HepG2 (cell line): ENCODE data around the gene ACP7. TPM values are rescaled to one million over a fixed set of nuclear protein-coding genes. Genes with fewer than 3 reads are reported as not detected.

Source experiments
- BCL6 ChIP-seq: IDR thresholded peaks from 2 replicates; pipeline ENCODE4 v1.6.1; 2016; ENCODE audit warnings: missing genetic modification reagents, missing compliant biosample characterization
- ESRRA ChIP-seq: sonication (generic); formaldehyde crosslinking; IDR thresholded peaks from 2 replicates; pipeline ENCODE4 v1.5.1; 2020; ENCODE audit warnings: mild to moderate bottlenecking, low read depth, missing genetic modification reagents
- FOXC1 ChIP-seq: sonication (generic); formaldehyde crosslinking; IDR thresholded peaks from 2 replicates; pipeline ENCODE4 v1.8.0; 2022; ENCODE audit warnings: mild to moderate bottlenecking, missing genetic modification reagents, borderline replicate concordance
- KAT8 ChIP-seq: IDR thresholded peaks from 2 replicates; pipeline ENCODE4 v1.6.1; 2016; ENCODE audit warnings: missing genetic modification reagents, missing compliant biosample characterization
- KDM6A ChIP-seq: IDR thresholded peaks from 2 replicates; pipeline ENCODE4 v1.6.1; 2016; ENCODE audit warnings: low read depth
- MBNL3 ChIP-seq: fragments of 250-450 bp; sonication (Bioruptor Pico); conservative IDR thresholded peaks from 2 replicates; pipeline ENCODE4 v1.8.0; 2022; ENCODE audit warnings: mild to moderate bottlenecking, inconsistent platforms
- NCOA1 ChIP-seq: sonication (generic); formaldehyde crosslinking; IDR thresholded peaks from 2 replicates; pipeline ENCODE4 v1.9.0; 2021; ENCODE audit warnings: missing genetic modification reagents
- NR2F1 ChIP-seq, 2 experiments: fragments of 450-650 bp in 1 of 2; formaldehyde crosslinking in 1 of 2; IDR thresholded peaks; 2 replicates each; pipeline versions ENCODE4 v1.5.0 to v1.6.1; 2016 to 2020; ENCODE audit warnings: mild to moderate bottlenecking in 1 of 2, missing compliant biosample characterization in 1 of 2, missing genetic modification reagents in 1 of 2, moderate library complexity in 1 of 2
- SAP130 ChIP-seq: IDR thresholded peaks from 2 replicates; pipeline ENCODE4 v1.6.1; 2016; ENCODE audit warnings: low read depth
- SOX13 ChIP-seq, 3 experiments: fragments of 450-650 bp in 1 of 3; sonication (generic) in 1 of 3; formaldehyde crosslinking in 1 of 3; IDR thresholded peaks in 2 of 3; conservative IDR thresholded peaks in 1 of 3; 2 replicates each; pipeline versions ENCODE4 v1.5.0 to v1.6.1; 2016 to 2020; ENCODE audit warnings: antibody characterized with exemption in 1 of 3, mild to moderate bottlenecking in 1 of 3, missing compliant biosample characterization in 1 of 3, missing genetic modification reagents in 1 of 3, moderate library complexity in 1 of 3
- SPEN ChIP-seq: sonication (generic); formaldehyde crosslinking; IDR thresholded peaks from 2 replicates; pipeline ENCODE4 v1.5.1; 2020; ENCODE audit warnings: low read depth, mild to moderate bottlenecking, missing genetic modification reagents
- THYN1 ChIP-seq: sonication (generic); formaldehyde crosslinking; IDR thresholded peaks from 2 replicates; pipeline ENCODE4 v1.8.1; 2023; ENCODE audit warnings: low read depth, mild to moderate bottlenecking, moderate library complexity, missing genetic modification reagents, borderline replicate concordance
- ZFP90 ChIP-seq: sonication (generic); formaldehyde crosslinking; IDR thresholded peaks from 2 replicates; pipeline ENCODE4 v1.8.0; 2022; ENCODE audit warnings: missing genetic modification reagents, mild to moderate bottlenecking, inconsistent platforms, borderline replicate concordance
- ZFX ChIP-seq: sonication (generic); formaldehyde crosslinking; IDR thresholded peaks from 2 replicates; pipeline ENCODE4 v1.4.0; 2020; ENCODE audit warnings: mild to moderate bottlenecking, low read depth, missing genetic modification reagents, moderate library complexity
- ZMAT3 ChIP-seq: sonication (generic); formaldehyde crosslinking; conservative IDR thresholded peaks from 2 replicates; pipeline ENCODE4 v1.7.0; 2021; ENCODE audit warnings: missing genetic modification reagents
- ZMYM3 ChIP-seq: sonication (generic); formaldehyde crosslinking; IDR thresholded peaks from 2 replicates; pipeline ENCODE4 v1.5.1; 2020; ENCODE audit warnings: mild to moderate bottlenecking, missing genetic modification reagents
- ZNF7 ChIP-seq: IDR thresholded peaks from 2 replicates; pipeline ENCODE4 v1.6.1; 2016; ENCODE audit warnings: missing biosample characterization, missing genetic modification reagents
- ZNF788 ChIP-seq: sonication (generic); formaldehyde crosslinking; IDR thresholded peaks from 2 replicates; pipeline ENCODE4 v1.5.0; 2020; ENCODE audit warnings: mild to moderate bottlenecking, missing genetic modification reagents, borderline replicate concordance
- ZSCAN29 ChIP-seq: sonication (generic); formaldehyde crosslinking; conservative IDR thresholded peaks from 2 replicates; pipeline ENCODE4 v1.4.0; 2020; ENCODE audit warnings: mild to moderate bottlenecking, missing genetic modification reagents
- polyA plus RNA-seq, 8 experiments: library from polyadenylated mRNA; depleted of rRNA in 3 of 8; stranded (reverse) in 7 of 8; unstranded in 1 of 8; fragments of >200 nt; fragmentation: Illumina TruSeq in 4 of 8; extraction: Trizol in 4 of 8; gene quantifications; 2 replicates each; pipeline versions ENCODE4 v1.2.1 to v1.2.3, GENCODE V29; 2011 to 2016; ENCODE audit warnings: low read depth in 4 of 8, missing spikeins in 1 of 8, mixed read lengths in 1 of 8; ENCODE audit not compliant: insufficient read depth in 1 of 8
- total RNA-seq, 5 experiments: library from RNA; depleted of rRNA; stranded (reverse); fragments of >200 nt; fragmentation: Illumina TruSeq; extraction: Trizol; gene quantifications; 2 replicates each; pipeline ENCODE4 v1.2.3, GENCODE V29; 2016; ENCODE audit warnings: low read depth in 1 of 5
- TF ChIP-seq, protein P1 (sequence below): IDR thresholded peaks from 2 replicates; pipeline ENCODE4 v1.6.1; 2016; ENCODE audit warnings: low read depth, missing genetic modification reagents, missing compliant biosample characterization
- TF ChIP-seq, protein P2 (sequence below): IDR thresholded peaks from 2 replicates; pipeline ENCODE4 v1.6.1; 2012; ENCODE audit warnings: inconsistent platforms
- TF ChIP-seq, protein P3 (sequence below): sonication (generic); formaldehyde crosslinking; IDR thresholded peaks from 2 replicates; pipeline ENCODE4 v1.4.0; 2020; ENCODE audit warnings: missing genetic modification reagents

ACP7 gene
- total and polyA plus RNA-seq, 2 of the 13 experiments (the other 11 are each of a cell fraction or from before 2014, with no cell fraction given), result not detected

DNA sequence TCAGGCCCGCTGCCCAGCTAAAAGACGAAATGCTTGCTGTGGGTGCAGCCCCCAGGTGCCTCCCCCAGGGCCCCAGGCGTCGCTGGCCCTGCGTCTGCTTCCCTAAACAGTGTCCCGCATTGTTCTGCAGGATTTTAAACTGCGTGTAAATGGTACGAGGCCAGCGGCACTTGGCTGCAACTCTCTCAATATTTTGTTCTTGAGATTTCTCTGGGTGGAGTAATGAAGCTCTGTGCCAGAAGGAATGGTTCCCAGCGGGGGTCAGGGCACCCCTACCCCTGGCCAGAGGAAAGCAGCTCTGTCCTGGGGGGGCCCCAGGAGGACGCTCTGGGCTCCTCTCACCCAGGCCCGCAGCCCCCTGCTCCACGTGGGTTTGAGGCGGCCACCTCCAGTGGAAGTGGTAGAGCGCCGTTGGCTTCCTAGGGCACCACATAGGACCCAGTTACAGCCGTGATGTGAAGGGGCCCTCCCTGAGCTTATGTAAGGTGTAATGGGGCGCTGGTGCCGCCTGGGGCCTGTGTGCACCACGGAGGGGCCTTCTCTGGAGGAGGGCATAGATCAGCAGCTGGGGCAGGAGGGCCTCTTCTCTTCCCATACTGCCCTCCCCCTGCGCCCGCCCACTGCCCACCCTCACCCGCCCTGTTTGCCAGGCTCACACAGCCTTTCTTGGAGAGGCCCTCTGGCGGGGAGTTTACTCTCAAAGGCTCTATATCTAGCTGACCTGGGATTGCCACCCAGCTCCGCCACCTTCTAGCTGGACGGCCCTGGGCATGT lies 61.2 kb downstream of the ACP7 start (continued):
- TF ChIP-seq, protein P1, sequence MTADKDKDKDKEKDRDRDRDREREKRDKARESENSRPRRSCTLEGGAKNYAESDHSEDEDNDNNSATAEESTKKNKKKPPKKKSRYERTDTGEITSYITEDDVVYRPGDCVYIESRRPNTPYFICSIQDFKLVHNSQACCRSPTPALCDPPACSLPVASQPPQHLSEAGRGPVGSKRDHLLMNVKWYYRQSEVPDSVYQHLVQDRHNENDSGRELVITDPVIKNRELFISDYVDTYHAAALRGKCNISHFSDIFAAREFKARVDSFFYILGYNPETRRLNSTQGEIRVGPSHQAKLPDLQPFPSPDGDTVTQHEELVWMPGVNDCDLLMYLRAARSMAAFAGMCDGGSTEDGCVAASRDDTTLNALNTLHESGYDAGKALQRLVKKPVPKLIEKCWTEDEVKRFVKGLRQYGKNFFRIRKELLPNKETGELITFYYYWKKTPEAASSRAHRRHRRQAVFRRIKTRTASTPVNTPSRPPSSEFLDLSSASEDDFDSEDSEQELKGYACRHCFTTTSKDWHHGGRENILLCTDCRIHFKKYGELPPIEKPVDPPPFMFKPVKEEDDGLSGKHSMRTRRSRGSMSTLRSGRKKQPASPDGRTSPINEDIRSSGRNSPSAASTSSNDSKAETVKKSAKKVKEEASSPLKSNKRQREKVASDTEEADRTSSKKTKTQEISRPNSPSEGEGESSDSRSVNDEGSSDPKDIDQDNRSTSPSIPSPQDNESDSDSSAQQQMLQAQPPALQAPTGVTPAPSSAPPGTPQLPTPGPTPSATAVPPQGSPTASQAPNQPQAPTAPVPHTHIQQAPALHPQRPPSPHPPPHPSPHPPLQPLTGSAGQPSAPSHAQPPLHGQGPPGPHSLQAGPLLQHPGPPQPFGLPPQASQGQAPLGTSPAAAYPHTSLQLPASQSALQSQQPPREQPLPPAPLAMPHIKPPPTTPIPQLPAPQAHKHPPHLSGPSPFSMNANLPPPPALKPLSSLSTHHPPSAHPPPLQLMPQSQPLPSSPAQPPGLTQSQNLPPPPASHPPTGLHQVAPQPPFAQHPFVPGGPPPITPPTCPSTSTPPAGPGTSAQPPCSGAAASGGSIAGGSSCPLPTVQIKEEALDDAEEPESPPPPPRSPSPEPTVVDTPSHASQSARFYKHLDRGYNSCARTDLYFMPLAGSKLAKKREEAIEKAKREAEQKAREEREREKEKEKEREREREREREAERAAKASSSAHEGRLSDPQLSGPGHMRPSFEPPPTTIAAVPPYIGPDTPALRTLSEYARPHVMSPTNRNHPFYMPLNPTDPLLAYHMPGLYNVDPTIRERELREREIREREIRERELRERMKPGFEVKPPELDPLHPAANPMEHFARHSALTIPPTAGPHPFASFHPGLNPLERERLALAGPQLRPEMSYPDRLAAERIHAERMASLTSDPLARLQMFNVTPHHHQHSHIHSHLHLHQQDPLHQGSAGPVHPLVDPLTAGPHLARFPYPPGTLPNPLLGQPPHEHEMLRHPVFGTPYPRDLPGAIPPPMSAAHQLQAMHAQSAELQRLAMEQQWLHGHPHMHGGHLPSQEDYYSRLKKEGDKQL (CRISPR knock-in tag), result no peak
- TF ChIP-seq ZFP90 (CRISPR knock-in tag), result 0 out of 2 replicates have a peak, but pooled peaks have one; percentile 44
- peak; percentile 31; the same call in 1 of the 2 replicates for TF ChIP-seq ZMAT3 (CRISPR knock-in tag)
- TF ChIP-seq MBNL3, result no peak
- peak; percentile 78; the same call in 1 of the 2 replicates for TF ChIP-seq KDM6A (CRISPR knock-in tag)
- TF ChIP-seq SPEN (CRISPR knock-in tag), result peak; percentile 83
- peak; percentile 67; the same call in 1 of the 2 replicates for TF ChIP-seq ZNF788 (CRISPR knock-in tag)
- TF ChIP-seq THYN1, result 0 out of 2 replicates have a peak, but pooled peaks have one; percentile 58
- peak; percentile 42 for TF ChIP-seq BCL6
- TF ChIP-seq, protein P2, sequence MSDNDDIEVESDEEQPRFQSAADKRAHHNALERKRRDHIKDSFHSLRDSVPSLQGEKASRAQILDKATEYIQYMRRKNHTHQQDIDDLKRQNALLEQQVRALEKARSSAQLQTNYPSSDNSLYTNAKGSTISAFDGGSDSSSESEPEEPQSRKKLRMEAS, result peak; percentile 64; the same call in 1 of the 2 replicates
- TF ChIP-seq FOXC1 (CRISPR knock-in tag), result no peak
- peak; percentile 75 for TF ChIP-seq SAP130
- peak; percentile 94 for TF ChIP-seq ZFX
- TF ChIP-seq ZMYM3, result peak; percentile 60; the same call in 1 of the 2 replicates
- TF ChIP-seq SOX13 (IDR thresholded peaks at IDR 0.05), result no peak; the same call in 1 of the 2 replicates
- peak in 1 of 2 experiments; percentile 55; a peak in 1 of 4 replicates for TF ChIP-seq SOX13 (CRISPR knock-in tag; conservative IDR thresholded peaks at IDR 0.05 in 1 of 2, IDR thresholded peaks at IDR 0.05 in 1 of 2)
- peak; percentile 41 for TF ChIP-seq KAT8 (CRISPR knock-in tag)
- TF ChIP-seq, protein P3, sequence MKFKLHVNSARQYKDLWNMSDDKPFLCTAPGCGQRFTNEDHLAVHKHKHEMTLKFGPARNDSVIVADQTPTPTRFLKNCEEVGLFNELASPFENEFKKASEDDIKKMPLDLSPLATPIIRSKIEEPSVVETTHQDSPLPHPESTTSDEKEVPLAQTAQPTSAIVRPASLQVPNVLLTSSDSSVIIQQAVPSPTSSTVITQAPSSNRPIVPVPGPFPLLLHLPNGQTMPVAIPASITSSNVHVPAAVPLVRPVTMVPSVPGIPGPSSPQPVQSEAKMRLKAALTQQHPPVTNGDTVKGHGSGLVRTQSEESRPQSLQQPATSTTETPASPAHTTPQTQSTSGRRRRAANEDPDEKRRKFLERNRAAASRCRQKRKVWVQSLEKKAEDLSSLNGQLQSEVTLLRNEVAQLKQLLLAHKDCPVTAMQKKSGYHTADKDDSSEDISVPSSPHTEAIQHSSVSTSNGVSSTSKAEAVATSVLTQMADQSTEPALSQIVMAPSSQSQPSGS (CRISPR knock-in tag), result peak; percentile 39; the same call in 1 of the 2 replicates
- 0 out of 4 replicates have a peak, but pooled peaks of 1 of the 2 experiments have one; percentile 26 for TF ChIP-seq NR2F1 (CRISPR knock-in tag; IDR thresholded peaks at IDR 0.05)
- no peak for TF ChIP-seq ZSCAN29
- no peak for TF ChIP-seq ZNF7 (CRISPR knock-in tag)
- peak; percentile 41; the same call in 1 of the 2 replicates for TF ChIP-seq ESRRA (CRISPR knock-in tag)
- TF ChIP-seq NCOA1 (CRISPR knock-in tag), result 0 out of 2 replicates have a peak, but pooled peaks have one; percentile 7
